ENCODE results near the gene NTF4.
A peak's percentile ranks its signal among the peaks of the same experiment; 100 is the strongest.

NTF4 gene, protein sequence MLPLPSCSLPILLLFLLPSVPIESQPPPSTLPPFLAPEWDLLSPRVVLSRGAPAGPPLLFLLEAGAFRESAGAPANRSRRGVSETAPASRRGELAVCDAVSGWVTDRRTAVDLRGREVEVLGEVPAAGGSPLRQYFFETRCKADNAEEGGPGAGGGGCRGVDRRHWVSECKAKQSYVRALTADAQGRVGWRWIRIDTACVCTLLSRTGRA

DNA sequence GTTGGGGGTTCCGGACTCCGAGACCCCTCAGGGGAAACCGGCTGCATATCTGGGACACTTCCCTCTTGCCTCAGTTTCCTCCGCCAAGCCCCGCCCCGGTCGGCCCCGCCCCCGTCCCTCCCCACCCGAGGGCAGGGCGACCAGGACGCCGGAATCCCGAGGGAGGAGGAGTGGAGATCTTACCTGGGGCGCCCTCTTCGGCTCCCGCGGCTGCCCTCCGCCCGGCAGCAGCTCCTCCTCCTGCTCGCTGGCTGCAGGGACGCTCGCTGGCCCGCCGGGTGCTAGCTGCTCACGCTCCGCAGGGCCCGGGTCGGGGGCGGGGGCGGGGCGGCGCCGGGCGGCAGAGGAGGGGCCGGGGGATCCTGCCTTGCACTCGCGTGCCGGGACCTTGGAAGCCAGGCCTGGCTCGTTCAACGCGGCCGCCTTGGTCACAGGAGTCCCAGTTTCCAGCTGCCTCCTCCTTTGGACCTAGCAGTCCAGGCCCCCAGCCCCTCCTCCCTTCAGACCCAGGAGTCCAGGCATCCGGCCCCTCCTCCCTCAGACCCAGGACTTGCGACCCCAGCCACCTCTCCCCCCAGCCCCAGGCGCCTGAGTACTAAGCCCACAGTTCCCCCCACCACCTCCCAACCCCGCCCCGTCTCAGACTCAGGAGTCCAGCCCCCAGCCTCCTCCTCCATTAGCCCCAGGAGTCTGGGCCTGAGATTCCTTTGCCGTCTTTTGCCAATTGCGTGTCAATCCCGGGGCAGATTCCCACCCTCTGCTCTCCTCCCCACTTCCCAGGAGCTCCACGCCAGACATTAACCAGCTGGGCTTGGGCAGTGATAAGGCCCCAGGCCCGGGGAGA is at the start of gene NTF4:
NTF4 (minus strand) TSS at position 51 of the 844 bp plus-strand sequence. CDS start 2,821 bp downstream, outside the sequence.
- no peak for DNase-seq
- no peak for TF ChIP-seq POLR2A (IDR thresholded peaks at IDR 0.05; ENCODE audit: low read length)

DNA sequence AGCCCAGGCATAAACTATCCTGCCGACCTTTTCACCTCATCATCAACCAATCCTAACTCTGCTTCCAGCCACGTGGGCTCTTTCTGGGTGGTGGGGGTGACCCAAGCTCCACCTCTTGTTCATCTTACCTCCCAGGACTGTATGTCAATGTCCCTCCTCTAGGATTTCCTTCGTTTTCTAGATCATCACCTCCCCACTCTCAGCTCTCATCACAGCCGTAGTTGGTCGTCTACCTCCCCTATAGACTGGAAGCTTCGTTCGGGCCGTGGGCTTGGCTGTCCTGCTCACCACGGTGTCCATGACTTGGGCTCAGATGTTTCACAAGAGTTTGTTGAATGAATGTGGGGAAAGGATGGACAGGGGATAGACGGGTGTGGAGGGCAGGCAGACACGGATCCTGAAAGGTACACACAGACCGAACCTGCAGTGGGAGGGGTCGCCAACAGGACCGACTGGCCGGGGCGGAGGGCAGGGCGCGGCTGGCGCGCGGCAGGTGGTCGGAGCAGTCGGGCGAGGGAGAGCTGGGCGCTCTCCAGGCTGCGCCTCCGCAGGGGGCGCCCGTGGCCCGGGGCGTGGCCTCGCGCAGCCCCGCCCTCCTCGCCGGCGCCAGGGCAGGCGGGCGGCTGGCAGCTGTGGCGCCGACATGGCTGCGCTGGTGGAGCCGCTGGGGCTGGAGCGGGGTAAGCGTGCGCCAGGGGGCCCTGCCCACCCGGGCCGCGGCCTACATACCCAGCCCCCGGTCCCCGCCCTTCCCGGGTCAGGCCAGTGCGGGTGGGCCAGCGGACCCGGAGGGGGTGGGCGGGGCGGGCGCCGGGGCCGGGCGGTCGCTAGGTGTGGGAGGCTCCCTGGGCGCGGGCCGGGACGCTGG is 49.4 kb upstream of the NTF4 start, which contains the start of gene LIN7B:
LIN7B (plus strand) TSS at position 609 of the 868 bp plus-strand sequence; CDS start at position 644, 35 bp downstream.
- peak; percentile 82 to 91 for DNase-seq
- TF ChIP-seq POLR2A (IDR thresholded peaks at IDR 0.05; ENCODE audit: low read length) (peak; percentile 32), GATA1 (IDR thresholded peaks at IDR 0.05; ENCODE audit: low read depth, low read length) (no peak)

DNA sequence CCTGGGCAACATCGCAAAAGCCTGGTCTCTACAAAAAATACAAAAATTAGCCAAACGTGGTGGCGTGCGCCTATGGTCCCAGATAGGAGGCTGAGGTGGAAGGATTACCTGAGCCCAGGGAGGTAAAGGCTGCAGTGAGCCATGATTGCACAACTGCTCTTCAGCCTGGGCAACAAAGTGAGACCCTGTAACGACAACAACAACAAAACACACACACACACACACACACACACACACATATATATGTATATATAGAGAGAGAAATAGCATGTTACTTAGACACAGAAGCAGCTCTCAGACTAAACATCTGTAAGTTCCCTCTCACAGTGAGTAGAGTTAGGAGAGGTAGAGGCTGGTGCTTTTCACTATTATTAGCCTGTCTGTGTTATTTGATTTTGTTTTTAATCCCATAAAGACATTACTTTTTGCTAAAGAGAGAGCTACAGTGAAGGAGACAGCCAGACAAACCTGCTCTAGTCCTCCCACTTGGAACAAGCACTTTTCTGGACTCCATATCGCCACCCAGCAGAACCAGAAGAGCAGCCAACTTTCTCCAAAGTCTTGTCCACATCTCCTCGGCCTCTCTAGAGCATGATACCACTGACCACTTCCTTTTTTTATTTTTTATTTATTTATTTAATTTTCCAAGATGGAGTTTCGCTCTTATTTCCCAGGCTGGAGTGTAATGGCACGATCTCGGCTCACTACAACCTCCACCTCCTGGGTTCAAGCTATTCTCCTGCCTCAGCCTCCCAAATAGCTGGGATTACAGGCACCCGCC is 46.8 kb upstream of the NTF4 start:
- TF ChIP-seq GATA1 (IDR thresholded peaks at IDR 0.05; ENCODE audit: low read depth, low read length) (no peak), POLR2A (IDR thresholded peaks at IDR 0.05; ENCODE audit: low read length) (no peak)
- no peak for DNase-seq

DNA sequence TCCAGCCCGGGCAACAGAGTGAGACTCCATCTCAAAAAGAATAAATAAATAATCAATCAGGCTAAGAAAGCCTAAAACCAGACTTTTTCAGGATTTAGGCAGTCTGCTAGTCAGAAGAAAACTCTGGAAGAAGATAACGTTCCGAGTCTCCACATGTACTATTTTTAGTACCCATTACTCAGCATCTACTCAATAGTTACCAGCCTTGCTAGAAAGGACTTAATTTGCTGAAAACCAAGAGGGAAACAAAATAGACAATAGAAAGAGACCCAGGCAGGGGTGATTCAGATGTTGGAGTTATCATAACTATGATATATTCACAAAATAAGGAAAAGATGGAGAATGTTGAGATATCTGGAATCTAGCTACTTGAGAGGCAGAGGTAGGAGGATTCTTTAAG is 45.9 kb upstream of the NTF4 start:
- DNase-seq, result no peak
- no peak for TF ChIP-seq GATA1 (IDR thresholded peaks at IDR 0.05; ENCODE audit: low read depth, low read length)
- TF ChIP-seq POLR2A (IDR thresholded peaks at IDR 0.05; ENCODE audit: low read length), result no peak

DNA sequence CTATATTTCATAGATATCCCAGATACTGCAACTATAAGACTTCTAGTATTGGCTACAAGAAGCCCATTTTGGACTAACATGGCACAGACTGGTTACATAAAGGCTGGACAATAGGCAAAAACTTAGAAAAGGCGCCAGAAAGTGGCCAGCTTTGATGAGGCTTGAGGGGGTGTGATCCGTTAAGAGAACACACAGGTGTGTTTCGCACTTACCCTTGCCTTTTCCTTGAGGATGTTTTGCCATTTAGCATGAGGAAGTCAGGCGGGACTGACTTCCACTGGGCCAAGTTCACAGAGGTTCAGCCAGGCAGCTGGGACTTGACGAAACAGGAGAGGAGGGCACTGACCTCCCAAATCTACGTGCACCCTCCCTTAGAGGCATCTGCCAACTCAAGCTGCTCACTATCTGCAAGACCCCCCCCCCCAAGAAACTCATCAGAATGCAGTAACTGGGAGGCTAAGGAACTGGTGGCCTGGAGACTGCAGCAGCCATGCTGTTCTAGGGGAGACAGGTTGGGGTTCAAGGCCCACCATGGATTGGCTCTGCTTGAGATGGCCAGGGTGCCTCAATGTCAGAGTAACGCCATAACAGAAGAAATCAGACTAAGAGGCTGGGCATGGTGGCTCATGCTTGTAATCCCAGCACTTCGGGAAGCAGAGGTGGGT is 45.1 kb upstream of the NTF4 start:
- TF ChIP-seq GATA1 (IDR thresholded peaks at IDR 0.05; ENCODE audit: low read depth, low read length) (no peak), POLR2A (IDR thresholded peaks at IDR 0.05; ENCODE audit: low read length) (no peak)
- DNase-seq, result no peak

DNA sequence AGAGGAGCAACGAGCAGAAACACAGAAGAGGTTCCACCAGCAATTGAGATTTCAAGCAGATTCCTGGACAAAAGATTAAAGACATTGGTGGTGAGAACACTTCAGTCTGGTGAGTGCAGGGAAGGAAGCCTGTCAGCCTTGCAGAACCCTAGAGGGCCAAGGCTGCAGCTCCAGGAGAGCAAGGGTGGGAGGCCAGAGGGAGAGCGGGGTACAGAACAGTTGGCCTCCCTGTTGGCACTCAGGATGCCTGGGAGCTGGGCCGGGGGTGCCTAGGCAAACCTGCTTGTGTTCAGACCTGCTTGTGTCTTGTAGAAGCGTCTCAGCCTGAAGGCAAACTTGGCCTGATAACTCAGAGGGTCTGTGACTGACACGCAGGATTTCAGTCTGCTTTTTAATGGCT is 44.4 kb upstream of the NTF4 start:
- no peak for DNase-seq
- TF ChIP-seq GATA1 (IDR thresholded peaks at IDR 0.05; ENCODE audit: low read depth, low read length), result no peak
- no peak for TF ChIP-seq POLR2A (IDR thresholded peaks at IDR 0.05; ENCODE audit: low read length)

DNA sequence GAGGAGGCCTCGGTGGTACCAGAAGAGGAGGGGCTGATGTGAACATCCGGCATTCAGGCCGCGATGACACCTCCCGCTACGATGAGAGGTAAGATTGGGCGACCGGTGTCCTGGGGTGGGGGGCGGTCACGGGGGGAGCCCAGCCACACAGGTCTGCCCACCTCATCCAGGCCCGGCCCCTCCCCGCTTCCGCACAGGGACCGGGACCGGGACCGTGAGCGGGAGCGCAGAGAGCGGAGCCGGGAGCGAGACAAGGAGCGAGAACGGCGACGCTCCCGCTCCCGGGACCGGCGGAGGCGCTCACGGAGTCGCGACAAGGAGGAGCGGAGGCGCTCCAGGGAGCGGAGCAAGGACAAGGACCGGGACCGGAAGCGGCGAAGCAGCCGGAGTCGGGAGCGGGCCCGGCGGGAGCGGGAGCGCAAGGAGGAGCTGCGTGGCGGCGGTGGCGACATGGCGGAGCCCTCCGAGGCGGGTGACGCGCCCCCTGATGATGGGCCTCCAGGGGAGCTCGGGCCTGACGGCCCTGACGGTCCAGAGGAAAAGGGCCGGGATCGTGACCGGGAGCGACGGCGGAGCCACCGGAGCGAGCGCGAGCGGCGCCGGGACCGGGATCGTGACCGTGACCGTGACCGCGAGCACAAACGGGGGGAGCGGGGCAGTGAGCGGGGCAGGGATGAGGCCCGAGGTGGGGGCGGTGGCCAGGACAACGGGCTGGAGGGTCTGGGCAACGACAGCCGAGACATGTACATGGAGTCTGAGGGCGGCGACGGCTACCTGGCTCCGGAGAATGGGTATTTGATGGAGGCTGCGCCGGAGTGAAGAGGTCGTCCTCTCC is 43.2 kb upstream of the NTF4 start:
- no peak for DNase-seq
- TF ChIP-seq GATA1 (IDR thresholded peaks at IDR 0.05; ENCODE audit: low read depth, low read length), result no peak
- no peak for TF ChIP-seq POLR2A (IDR thresholded peaks at IDR 0.05; ENCODE audit: low read length)

DNA sequence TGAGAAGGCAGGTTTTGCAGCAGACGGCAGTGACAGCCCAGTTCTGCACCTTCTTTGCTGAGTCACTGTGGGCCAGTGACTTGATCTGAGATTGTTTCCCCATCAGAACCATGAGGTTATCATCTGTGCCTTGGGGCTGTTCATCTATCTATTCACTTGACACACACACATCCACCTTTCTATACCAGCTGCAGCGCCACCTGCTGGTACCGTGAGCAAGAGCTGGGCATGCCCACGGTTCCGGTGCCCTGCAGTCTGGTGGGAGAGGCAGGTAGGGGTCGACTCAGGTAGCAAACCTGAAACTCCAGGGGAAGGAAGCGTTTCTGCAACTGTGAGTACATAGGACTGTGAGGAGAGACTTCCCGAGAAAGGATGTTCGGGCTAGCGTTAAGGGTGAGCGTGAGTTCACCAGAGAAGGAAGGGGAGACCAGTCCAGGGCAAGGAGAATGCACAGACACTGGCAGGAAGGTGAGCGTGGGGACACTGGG is 42.1 kb upstream of the NTF4 start:
- peak; percentile 74 to 82 for DNase-seq
- no peak for TF ChIP-seq GATA1 (IDR thresholded peaks at IDR 0.05; ENCODE audit: low read depth, low read length)
- TF ChIP-seq POLR2A (IDR thresholded peaks at IDR 0.05; ENCODE audit: low read length), result no peak

DNA sequence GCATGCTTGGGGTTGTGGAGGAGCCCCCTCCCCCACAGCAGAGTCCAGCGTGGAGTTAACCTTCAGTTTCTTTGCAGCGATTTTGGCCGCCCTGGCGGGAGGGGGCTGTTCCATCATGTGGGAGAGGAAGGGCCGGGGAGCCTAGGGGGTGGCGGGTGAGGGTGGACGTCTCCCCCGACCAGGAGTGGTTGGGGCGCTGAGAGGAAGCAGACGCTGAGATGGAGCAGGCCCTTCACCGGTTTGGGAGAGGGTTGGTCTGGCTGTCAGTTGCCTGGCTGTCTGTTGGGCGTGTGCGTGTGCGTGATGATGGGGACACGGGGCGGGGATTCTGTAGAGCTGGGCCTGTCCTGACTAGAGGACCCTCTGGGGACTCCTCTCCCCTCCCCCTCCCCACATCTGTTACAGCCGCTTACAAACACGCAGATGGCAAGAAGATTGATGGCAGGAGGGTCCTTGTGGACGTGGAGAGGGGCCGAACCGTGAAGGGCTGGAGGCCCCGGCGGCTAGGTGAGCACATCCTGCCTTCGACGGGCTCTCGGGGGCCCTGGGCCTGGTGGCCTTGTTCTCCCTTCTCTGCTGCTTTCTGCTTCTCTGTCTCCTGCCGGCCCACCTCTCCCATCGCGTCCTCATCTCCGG is 39.7 kb upstream of the NTF4 start:
- DNase-seq, result no peak
- TF ChIP-seq GATA1 (IDR thresholded peaks at IDR 0.05; ENCODE audit: low read depth, low read length) (no peak), POLR2A (IDR thresholded peaks at IDR 0.05; ENCODE audit: low read length) (no peak)

DNA sequence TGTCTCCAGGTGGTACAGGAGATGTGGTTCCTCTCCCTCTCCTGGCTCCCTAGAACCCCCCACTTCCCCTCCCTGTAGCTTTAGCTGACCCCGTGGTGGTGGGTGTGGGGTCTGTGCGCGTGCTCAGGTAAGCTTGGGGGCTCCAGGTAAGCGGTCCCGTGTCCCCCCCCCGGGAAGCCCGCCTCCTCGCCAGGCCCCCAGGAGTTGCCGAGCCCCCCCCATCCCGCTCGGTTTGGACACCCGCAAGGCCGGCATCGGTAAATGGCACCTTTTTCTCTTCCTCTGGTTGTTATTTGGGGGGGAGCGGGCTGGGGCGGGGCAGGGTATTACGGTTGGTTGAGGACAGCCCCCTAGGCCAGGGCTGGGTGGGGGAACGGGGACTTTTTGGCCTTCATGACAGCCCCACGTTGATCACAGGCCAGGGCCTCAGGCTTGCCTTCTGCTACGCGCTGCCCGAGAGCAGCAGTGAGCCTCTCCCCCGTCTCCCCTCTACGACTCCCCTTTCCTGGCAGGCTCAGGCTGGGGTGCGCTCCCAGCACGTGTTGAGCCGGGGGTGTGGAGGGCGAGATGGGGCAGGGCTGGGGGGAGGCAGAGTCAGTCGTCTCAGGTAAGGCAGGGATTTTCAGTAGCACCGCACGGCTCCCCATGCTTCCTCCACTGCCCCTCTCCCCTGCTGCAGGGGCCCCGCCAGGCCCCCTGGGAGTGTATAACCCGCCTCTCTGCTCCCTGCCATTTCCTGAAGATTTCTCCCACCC is 38.9 kb upstream of the NTF4 start:
- DNase-seq, result no peak
- TF ChIP-seq GATA1 (IDR thresholded peaks at IDR 0.05; ENCODE audit: low read depth, low read length) (no peak), POLR2A (IDR thresholded peaks at IDR 0.05; ENCODE audit: low read length) (no peak)

DNA sequence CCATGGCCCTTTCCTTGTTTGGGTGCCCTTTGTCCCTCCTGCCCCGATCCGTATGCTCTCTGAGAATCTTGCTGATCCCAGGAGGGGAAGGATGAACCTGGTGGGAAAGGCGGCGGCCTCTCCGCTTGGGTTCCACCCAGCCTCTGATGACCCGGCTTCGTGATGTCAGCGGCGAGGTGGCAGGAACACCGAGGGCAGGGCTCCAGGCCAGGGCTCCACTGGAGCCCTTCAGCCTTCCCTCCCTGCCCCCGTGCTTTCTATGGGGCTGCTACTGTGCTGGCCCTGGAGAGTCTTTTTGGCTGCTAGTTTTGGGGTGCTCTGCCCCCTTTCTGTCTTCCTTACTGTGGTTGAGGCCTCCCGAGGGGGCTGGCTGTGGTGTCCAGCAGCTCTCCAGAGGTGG is 37.7 kb upstream of the NTF4 start:
- DNase-seq, result no peak
- TF ChIP-seq POLR2A (IDR thresholded peaks at IDR 0.05; ENCODE audit: low read length), result no peak
- no peak for TF ChIP-seq GATA1 (IDR thresholded peaks at IDR 0.05; ENCODE audit: low read depth, low read length)
